Fibroblast of villous mesenchyme (primary cell): ENCODE measurements around the gene TELO2. TPM values are rescaled to one million over a fixed set of nuclear protein-coding genes. Genes with fewer than 3 reads are reported as not detected.

Experiments
- DNase-seq: peaks from one replicate; pipeline ENCODE4 v3.0.0-alpha.2; 2010; ENCODE audit warnings: low read depth
- H3K4me3 ChIP-seq: 2 replicates; pipeline ENCODE4 v1.5.1; 2011; ENCODE audit warnings: low read depth, mild to moderate bottlenecking, low read length
- total RNA-seq: library from RNA; depleted of rRNA; stranded (reverse); fragments of >200 nt; gene quantifications from 2 replicates; pipeline ENCODE4 v1.2.3, GENCODE V29; 2012
- TF ChIP-seq, protein P1 (sequence below): IDR thresholded peaks from 2 replicates; pipeline ENCODE4 v1.5.1; 2012; ENCODE audit warnings: low read depth, mild to moderate bottlenecking, low read length; ENCODE audit not compliant: insufficient read depth

Gene TELO2
- total RNA-seq, 1 donor = 21.6 TPM

DNA sequence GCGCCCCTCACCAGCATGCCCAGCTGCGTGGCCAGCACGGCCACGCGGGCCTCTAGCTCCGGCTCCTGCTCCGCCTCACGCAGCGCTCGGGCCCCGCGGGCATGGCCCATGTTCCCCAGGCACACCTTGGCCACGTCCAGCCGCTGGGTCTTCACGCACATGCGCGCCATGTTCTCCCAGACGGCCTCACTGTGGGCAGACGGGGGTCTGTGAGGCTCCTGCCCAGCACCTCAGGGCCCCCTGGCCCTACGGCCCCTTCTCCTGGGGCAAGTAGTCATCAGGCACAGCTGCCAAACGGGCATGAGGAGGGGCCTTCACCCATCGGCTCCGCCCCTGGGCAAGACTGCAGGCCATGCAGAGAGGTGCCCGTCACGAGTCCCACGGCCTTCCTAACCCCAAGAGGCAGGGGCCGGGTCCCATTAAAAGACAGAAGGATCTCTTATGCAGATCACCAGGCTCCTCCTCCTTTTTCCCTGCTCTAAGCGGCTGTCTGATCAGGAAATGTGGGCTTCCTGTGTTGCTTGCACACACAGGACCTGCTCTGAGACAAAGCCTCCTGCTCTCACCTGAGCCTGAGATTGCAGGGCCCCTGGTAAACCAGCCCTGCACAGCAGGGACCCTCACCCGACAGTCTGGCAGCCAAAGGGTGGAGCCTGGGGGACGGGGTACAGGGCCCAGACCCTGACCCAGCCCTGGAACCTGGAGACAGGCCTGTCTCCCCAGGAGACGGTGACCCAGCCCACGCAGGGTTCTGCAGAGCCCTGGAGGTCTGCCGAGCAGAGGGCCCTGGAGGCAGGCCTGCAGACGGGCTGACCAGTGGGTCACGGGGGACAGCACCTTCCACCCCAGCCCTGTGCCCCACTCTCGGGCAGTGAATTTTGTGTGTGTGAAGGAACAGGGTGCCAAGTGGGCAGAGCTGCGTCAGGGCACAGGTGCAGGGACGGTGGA is 33.7 kb downstream of the TELO2 start:
- no peak for DNase-seq
- TF ChIP-seq, protein P1, sequence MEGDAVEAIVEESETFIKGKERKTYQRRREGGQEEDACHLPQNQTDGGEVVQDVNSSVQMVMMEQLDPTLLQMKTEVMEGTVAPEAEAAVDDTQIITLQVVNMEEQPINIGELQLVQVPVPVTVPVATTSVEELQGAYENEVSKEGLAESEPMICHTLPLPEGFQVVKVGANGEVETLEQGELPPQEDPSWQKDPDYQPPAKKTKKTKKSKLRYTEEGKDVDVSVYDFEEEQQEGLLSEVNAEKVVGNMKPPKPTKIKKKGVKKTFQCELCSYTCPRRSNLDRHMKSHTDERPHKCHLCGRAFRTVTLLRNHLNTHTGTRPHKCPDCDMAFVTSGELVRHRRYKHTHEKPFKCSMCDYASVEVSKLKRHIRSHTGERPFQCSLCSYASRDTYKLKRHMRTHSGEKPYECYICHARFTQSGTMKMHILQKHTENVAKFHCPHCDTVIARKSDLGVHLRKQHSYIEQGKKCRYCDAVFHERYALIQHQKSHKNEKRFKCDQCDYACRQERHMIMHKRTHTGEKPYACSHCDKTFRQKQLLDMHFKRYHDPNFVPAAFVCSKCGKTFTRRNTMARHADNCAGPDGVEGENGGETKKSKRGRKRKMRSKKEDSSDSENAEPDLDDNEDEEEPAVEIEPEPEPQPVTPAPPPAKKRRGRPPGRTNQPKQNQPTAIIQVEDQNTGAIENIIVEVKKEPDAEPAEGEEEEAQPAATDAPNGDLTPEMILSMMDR = no peak
- no peak overlapping the region for H3K4me3 ChIP-seq

DNA sequence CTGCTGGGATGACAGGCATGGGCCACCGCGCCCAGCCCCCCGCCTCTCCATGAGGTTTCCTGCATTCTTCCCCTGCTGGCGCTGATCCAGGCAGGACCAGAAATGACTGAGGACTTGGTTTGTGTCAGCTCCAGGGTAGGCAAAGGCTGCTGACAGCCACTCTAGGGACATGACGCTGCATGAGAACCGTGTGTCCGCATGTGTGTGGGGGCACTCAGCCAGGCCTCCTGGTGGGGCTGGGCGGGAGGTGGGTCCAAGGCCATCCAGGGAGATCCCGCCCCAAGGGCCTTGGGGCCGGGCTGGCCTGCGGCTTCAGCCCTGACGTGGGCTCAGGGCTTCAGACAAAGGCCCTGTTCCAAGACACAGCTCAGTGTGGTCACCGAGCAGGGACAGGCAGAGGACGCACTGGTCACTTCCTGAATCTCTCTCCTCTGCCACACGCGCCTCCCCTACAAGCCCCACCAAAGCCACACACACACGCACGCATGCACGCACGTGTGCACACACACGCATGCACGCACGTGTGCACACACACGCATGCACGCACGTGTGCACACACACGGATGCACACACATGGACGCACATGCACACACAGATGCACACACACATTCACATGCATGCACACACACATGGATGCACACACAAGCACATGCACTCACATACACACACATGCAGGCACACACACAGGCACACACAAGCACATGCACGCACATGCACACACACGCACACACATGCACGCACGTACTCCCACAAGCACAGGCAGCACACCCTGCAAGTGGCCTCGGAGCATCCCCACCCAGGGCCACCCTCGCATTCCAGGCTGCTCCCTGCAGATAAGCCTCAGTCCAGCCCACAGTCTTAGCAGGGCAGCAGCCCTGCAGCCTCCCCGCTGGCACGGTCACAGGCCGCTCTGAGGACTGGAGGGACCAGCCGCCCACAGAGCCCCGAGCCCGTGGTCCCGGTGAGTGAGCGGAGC is 35.0 kb downstream of the TELO2 start:
- no peak overlapping the region for H3K4me3 ChIP-seq
- TF ChIP-seq, protein P1 = no peak
- DNase-seq = peak; percentile 22

GRCh38 chr16:1528921-1529537 is 35.9 kb downstream of the TELO2 start:
- TF ChIP-seq, protein P1 = no peak
- no peak overlapping the region for H3K4me3 ChIP-seq
- no peak for DNase-seq

DNA sequence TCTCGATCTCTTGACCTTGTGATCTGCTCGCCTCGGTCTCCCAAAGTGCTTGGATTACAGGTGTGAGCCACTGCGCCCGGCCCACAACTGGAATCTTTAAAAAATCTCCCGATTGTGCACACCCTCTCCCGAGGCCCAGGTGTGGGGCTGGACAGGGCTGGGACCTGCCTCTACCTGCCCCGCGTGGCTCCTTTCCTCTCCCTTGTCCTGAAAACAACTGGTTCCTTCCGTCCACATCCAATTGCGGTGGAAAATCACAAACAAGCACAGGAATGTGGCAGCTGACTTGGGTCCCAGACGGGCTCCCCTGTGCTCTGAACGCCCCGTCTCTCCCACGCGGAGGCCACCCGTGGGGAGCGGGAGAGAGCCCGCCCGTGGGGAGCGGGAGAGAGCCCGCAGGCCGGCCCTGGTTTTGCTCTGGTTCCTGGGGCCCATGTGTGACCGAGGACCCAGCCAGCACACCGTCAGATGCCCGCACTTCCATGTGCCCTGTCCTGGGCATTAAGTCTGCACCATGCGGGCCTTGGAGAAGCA is 37.3 kb downstream of the TELO2 start:
- no peak for DNase-seq
- no peak overlapping the region for H3K4me3 ChIP-seq
- TF ChIP-seq, protein P1 = no peak

DNA sequence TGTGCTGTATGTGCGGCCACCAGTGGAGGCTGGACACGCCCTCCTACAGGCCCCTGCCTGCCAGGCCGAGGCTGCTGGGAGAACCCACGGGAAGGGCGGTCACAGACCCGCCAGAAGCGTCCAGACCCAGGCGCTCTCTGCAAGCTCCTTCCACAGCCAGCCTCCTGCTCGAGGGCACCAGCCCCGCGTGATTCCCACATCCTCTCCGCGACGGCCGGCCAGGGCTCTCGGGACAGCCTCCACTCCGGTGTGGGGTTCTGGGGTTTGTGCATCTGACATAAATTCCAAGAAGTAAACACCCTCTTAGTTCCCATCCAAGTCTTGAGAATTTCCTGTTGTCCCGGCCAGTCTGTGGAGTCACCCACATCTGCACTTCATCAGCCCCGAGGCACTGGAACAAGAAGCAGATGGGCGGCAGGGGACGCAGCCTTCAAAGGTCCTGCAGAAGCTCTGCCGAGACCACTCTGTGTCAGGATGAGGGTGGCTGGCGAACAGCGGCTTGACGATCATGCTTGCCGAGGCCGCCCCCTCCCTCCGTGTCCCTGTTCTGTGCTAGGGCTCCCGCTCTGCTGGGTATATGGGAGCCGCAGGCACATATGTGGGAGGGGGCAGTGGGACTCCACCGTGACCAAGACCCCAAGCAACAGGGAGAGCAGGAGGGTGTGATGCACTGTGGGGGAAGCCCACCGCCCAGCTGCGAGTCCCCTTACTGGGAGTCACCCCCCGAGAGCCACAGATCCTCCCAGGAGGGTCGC is 37.9 kb downstream of the TELO2 start:
- peak; percentile 96 for DNase-seq
- TF ChIP-seq, protein P1 = no peak
- H3K4me3 ChIP-seq = no peak overlapping the region

DNA sequence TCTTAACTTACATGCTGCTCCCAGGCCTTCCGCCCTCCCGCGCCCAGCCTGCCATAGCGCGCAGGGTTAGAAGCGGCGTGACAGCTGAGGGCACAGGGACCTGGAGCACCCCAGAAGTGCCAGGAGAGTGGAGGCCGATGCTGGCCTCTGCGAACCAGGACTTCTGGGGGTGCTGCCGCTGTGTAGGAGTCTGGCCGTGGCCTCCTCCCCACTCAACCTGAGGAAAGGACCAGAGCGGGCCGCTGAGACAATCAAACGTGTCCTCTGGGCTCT is 38.4 kb downstream of the TELO2 start:
- H3K4me3 ChIP-seq = no peak overlapping the region
- TF ChIP-seq, protein P1 = no peak
- DNase-seq = no peak
